GM18907 (cell line): ENCODE results near the gene FNDC3B.

Experiments used
- ATAC-seq: cut with Tn5 transposase; IDR thresholded peaks from one replicate; pipeline ENCODE4 v1.9.1; 2021; ENCODE audit warnings: mild to moderate bottlenecking, moderate library complexity; ENCODE audit not compliant: unreplicated experiment

The FNDC3B gene

DNA sequence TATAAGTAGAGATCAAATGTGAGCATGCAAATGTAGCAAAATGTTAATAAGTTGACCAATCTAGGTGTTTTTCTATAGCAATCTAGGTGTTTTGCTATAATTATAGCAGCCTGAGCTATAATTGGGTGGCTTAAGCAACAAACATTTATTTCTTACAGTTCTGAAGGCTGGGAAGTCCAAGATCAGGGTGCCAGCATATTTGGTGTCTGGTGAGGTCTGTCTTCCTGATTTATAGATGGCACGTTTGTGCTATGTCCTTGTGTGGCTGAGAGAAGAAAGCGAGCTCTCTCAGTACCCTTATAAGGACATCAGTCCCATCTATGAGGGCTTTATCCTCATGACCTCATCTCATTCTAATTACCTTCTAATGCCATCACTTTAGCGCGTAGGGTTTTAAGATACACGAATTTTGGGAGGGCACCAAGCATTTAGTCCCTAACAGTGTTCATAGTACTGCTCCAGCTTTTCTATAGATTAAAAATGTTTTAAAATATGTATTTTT, 237.8 kb downstream of the FNDC3B start:
- no peak for ATAC-seq

DNA sequence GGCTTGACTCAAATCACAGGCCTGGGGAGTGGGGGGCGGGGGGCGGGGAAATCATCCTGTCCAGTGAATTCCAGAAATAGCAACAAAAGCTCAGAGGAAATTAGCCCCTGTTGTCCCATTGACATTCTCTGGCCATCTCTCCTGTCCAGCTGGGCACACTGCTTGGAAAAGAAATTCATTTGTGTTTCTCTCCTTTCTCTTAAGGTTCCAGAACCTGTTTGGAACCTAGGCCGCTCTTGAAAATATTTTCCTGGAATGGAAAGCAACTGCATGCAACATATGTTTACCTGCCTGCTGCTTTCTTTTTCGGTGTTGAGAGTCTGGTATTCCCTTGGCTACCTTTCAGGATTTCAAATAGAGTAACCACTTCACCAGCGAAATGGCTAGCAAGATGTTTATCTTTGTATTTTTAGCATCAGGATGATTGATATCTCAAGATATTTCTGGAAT, 239.8 kb downstream of the FNDC3B start:
- ATAC-seq, result no peak

DNA sequence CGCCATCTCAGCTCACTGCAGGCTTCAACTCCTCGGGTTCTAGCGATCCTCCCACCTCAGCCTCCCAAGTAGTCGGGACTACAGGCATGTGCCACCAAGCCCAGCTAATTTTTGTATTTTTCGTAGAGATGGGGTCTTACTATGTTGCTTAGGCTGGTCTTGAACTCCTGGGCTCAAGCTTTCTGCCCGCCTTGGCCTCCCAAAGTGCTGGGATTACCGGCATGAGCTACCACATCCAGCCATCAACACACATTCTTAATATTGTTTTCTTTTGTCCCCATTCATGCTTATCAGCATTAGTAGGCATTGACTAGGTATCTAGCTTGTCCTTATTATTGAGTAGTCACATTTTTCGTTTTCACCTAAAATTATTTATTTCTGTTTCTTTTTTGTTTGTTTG, 240.6 kb downstream of the FNDC3B start:
- ATAC-seq, result no peak

DNA sequence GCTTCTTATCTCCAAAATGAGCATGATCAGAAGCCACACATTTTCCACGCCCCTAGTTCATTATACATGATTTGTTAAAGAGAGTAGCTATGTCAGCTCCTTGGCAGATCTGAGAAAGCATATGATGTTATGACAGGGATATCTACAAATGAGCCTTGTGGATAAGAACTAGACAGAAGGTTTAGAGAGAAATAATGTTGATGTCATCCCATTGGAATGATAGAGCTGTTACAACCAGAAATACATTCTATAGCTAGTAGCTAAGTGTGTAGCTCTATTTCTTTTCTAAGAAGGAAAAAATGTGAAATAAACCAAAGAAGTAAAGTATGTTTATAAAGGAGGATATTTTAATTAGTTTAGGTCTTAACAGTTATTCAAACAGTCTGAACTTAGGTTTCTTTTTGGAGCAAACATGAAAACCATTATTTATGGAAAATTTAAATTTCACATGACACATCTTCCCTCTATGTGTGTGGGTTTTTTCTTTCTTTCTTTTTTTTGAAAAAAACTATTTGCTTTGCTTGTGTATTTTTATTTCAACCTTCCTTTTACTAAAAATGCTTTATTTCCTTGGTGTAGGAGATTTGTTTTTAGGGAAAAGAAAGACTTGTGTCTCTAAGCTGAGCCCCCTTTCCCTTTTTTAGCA, 241.2 kb downstream of the FNDC3B start:
- ATAC-seq, result no peak

DNA sequence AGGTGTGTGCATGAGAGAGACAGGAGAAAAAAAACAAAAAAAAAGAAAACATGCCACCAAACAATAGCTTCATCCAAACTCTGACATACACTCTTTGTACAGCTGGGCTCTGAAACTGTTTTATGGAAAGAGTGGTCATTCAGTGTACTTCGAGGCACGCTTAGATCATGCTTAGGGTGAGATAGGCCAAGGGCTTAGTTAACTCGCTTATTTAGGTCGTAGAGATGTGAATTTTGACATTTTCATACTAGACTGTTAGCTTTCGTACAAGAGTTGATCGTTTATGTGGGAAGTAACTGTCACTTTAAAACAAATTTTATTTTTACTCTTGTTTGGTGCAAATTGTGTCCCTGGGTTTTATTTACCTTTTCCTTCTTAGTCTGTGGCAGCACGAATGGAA, 242.5 kb downstream of the FNDC3B start:
- no peak for ATAC-seq

DNA sequence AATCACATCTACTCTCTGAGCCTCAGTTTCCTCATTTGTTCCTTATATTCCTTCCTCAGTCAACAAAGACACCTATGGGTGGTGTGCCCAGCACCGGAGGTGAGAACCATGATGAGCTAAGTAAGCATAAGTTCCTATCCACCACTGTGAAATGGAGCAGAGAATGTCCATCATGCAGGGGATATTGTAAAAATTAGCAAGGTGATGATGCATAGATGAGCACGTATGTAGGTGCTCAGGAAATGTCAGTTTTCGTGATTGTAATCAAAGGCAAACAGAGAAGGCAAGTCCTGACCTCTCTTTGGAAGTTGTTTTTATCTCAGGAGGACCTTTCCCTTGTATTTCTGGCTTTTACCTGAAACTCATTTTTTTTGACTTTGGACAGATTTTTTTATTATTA, 243.5 kb downstream of the FNDC3B start:
- ATAC-seq, result no peak

DNA sequence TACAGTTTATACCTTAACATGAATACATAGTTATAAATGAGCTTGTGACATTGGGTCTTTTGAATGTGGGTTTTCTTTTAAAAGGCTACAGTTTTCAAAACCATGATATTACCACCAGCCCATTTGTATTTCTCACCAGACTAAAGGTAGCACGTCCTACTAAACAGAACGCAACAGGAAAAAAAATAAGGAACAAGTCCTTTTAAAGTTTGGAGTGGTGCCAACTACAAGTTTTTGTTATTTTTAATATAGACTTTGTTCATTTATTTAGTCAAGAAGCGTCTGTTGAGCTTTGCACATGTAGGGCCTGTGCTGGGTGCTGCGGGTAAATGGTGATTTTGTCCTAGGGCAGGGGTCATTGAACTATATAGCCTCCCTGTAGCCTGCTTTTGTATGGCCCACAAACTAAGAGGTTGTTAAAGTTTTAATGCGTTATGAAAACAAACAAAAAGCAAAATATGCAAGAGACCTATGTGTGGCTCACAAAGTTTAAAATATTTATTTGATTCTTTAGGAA, 244.5 kb downstream of the FNDC3B start:
- ATAC-seq, result no peak

- ATAC-seq, result no peak
Observed at GRCh38 chr3:172285844-172286243, 246.5 kb downstream of the FNDC3B start.

DNA sequence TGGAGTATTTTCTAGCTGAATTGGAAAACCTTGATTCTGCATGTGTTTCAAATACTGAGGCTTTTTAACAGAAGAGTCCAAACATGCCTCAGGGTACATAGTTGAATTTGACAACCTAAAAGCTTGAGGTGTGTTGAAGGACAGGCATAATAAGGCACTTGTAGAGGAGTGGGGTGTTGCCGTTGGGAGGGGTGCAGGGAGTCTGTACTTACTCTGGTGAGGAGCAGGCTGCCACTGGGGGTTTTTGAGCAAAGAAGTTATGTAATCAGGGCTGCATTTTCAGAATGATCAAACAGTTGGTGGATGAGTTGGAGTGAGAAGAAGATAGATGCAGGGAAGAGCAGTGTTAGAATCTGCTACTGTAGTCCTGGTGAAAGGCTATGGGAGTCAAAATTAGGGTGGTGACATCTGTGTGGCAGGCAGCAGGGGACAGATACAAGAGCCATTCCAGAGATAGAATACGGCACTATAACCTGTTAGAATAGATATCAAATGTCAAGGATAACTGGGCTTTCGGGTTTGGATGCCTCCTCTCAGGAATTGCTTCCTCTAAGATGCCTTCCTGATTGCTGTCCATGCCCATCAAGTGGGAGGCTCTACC, 247.3 kb downstream of the FNDC3B start:
- no peak for ATAC-seq

- no peak for ATAC-seq
Observed at GRCh38 chr3:172287937-172288477, 248.6 kb downstream of the FNDC3B start.

DNA sequence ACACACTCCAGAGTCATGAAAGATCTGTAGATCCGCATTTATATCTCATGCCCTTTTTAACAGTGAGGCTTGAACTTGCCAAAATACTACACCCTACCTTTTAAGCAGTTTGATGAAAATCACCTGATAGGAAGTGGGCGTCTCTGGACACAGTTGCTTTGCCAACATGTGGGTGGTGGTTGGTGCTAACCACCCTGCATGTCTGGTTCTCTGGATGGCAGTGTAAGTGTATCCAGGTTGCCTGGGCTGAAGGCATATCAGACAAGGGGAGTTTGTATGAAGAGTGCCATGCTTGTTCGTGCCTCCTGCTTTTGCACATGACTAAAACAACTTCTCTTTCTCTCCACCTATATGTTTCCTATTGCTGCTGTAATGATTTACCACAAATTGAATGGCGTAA, 249.3 kb downstream of the FNDC3B start:
- ATAC-seq, result no peak

- ATAC-seq, result peak; percentile 85
Observed at GRCh38 chr3:172289583-172289982, 250.2 kb downstream of the FNDC3B start.

DNA sequence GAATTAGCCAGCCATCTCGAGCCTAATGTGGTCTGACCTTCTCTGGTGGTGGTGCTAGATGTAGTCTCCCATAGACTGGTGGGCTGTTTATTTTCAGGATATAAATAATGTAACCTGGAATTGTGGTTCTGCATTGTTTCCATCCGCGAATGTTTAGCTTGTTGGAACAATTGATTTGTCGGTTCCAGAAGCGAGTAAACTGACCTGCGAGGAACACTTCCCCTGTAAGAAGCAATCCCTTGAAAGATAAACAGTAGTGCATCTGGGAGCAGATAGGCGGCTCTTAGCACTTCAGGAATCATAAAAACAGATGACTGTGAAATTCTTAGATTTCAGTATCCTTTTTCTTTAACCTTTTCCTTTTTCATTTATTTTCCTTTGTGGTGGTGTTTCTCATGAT, 251.1 kb downstream of the FNDC3B start:
- no peak for ATAC-seq

DNA sequence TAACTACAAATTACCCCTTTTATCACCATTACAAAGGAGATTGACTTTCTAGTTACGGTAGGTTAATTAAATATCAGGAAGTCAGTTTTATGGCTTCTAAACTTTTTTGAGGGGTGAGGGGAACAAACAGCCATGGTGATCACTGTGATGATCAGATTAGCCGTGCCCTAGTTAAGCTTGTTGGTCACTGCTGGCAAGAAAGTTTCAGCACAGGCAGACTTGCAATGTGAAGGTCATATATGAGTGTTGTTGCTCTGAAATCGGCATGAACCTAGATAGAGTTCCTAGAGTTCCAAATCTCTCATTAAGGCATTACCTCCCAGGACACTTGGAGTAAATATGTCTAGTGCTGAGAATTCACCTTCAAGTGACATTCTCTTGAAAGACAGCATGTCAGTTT, 252.3 kb downstream of the FNDC3B start:
- ATAC-seq, result no peak

GRCh38 chr3:172292422-172292821, 253.0 kb downstream of the FNDC3B start:
- ATAC-seq, result no peak

GRCh38 chr3:172293093-172293492, 253.7 kb downstream of the FNDC3B start:
- ATAC-seq, result no peak

GRCh38 chr3:172294223-172294806, 254.9 kb downstream of the FNDC3B start:
- no peak for ATAC-seq

GRCh38 chr3:172296248-172296974, 257.0 kb downstream of the FNDC3B start:
- ATAC-seq, result no peak

- ATAC-seq, result no peak
Observed at GRCh38 chr3:172296975-172297332, 257.6 kb downstream of the FNDC3B start.

- ATAC-seq, result no peak
Observed at GRCh38 chr3:172298247-172298646, 258.9 kb downstream of the FNDC3B start.

DNA sequence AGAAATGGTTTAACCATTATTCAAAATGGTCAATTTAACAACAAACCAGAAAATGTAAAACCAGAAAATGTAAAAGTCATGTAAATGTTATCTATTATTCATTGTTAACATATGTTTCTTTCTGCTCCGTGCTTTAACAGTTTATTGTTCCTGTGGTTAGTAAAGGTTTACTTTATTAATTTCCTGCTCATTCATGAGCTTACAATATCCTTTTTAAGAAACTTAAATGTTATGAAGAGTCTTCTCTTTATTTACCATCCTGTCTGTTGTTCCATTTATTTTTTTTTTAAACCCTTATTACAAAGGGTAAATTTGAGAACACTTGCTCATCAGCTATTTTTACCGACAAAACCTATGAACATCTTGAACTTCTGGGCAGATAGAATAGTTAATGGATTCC, 260.8 kb downstream of the FNDC3B start:
- no peak for ATAC-seq
